ENCODE measurements around the gene PNPLA7.
"Not testable (repeated sequence)": the region's sequence is repeated elsewhere in the genome, so short reads cannot be mapped to it uniquely, and the experiment has no call there.

Gene PNPLA7

GRCh38 chr9:137518661-137519459, 31.3 kb downstream of the PNPLA7 start:
- not testable (repeated sequence) for H3K27ac ChIP-seq (ENCODE audit: low read depth, low read length); H3K4me3 ChIP-seq (ENCODE audit: low read depth in 1 of 5, low read length in 5 of 5); H3K4me1 ChIP-seq (ENCODE audit: control insufficient read depth in 5 of 5, insufficient read depth in 5 of 5, low read length in 5 of 5); H3K9me3 ChIP-seq (ENCODE audit: control insufficient read depth in 5 of 5, low read length in 5 of 5); H3K9ac ChIP-seq (ENCODE audit: low read length in 5 of 5); H3K27me3 ChIP-seq (ENCODE audit: control insufficient read depth in 5 of 5, insufficient read depth in 4 of 5, low read length in 5 of 5)
- H3K36me3 ChIP-seq (ENCODE audit: control insufficient read depth in 5 of 5, insufficient read depth in 5 of 5, low read length in 5 of 5) = peaks cover 0 to 37% (median 22%) of the 10 kb centered on the region in 5 donors

GRCh38 chr9:137516144-137516917, 33.9 kb downstream of the PNPLA7 start:
- H3K27me3 ChIP-seq (ENCODE audit: control insufficient read depth in 5 of 5, insufficient read depth in 4 of 5, low read length in 5 of 5) = no peaks in the 10 kb centered on the region
- H3K36me3 ChIP-seq (ENCODE audit: control insufficient read depth in 5 of 5, insufficient read depth in 5 of 5, low read length in 5 of 5) = peaks cover 0 to 40% (median 21%) of the 10 kb centered on the region in 5 donors

GRCh38 chr9:137515338-137515724, 34.9 kb downstream of the PNPLA7 start:
- H3K27me3 ChIP-seq (ENCODE audit: control insufficient read depth in 5 of 5, insufficient read depth in 4 of 5, low read length in 5 of 5) = no peaks in the 10 kb centered on the region
- H3K4me3 ChIP-seq (ENCODE audit: low read depth in 1 of 5, low read length in 5 of 5) = no peak overlapping the region
- H3K36me3 ChIP-seq (ENCODE audit: control insufficient read depth in 5 of 5, insufficient read depth in 5 of 5, low read length in 5 of 5) = peaks cover 0 to 38% (median 16%) of the 10 kb centered on the region in 5 donors
- H3K9ac ChIP-seq (ENCODE audit: low read length in 5 of 5) = no peak overlapping the region
- no peaks in the 10 kb centered on the region for H3K9me3 ChIP-seq (ENCODE audit: control insufficient read depth in 5 of 5, low read length in 5 of 5)
- no peak overlapping the region for H3K27ac ChIP-seq (ENCODE audit: low read depth, low read length)
- no peaks in the 10 kb centered on the region for H3K4me1 ChIP-seq (ENCODE audit: control insufficient read depth in 5 of 5, insufficient read depth in 5 of 5, low read length in 5 of 5)

More at GRCh38 chr9:137516144-137516917, 33.9 kb downstream of the PNPLA7 start:
- no peak overlapping the region for H3K4me3 ChIP-seq (ENCODE audit: low read depth in 1 of 5, low read length in 5 of 5)
- no peak overlapping the region for H3K27ac ChIP-seq (ENCODE audit: low read depth, low read length)
- no peaks in the 10 kb centered on the region for H3K9me3 ChIP-seq (ENCODE audit: control insufficient read depth in 5 of 5, low read length in 5 of 5)
- no peaks in the 10 kb centered on the region for H3K4me1 ChIP-seq (ENCODE audit: control insufficient read depth in 5 of 5, insufficient read depth in 5 of 5, low read length in 5 of 5)
- no peak overlapping the region for H3K9ac ChIP-seq (ENCODE audit: low read length in 5 of 5)

GRCh38 chr9:137514691-137515337, 35.4 kb downstream of the PNPLA7 start:
- H3K4me3 ChIP-seq (ENCODE audit: low read depth in 1 of 5, low read length in 5 of 5) = no peak overlapping the region
- H3K4me1 ChIP-seq (ENCODE audit: control insufficient read depth in 5 of 5, insufficient read depth in 5 of 5, low read length in 5 of 5) = no peaks in the 10 kb centered on the region
- no peak overlapping the region for H3K9ac ChIP-seq (ENCODE audit: low read length in 5 of 5)
- no peaks in the 10 kb centered on the region for H3K9me3 ChIP-seq (ENCODE audit: control insufficient read depth in 5 of 5, low read length in 5 of 5)
- no peaks in the 10 kb centered on the region for H3K27me3 ChIP-seq (ENCODE audit: control insufficient read depth in 5 of 5, insufficient read depth in 4 of 5, low read length in 5 of 5)
- no peak overlapping the region for H3K27ac ChIP-seq (ENCODE audit: low read depth, low read length)
- H3K36me3 ChIP-seq (ENCODE audit: control insufficient read depth in 5 of 5, insufficient read depth in 5 of 5, low read length in 5 of 5) = peaks cover 0 to 36% (median 15%) of the 10 kb centered on the region in 5 donors

- H3K9ac ChIP-seq (ENCODE audit: low read length in 5 of 5); H3K4me1 ChIP-seq (ENCODE audit: control insufficient read depth in 5 of 5, insufficient read depth in 5 of 5, low read length in 5 of 5); H3K27me3 ChIP-seq (ENCODE audit: control insufficient read depth in 5 of 5, insufficient read depth in 4 of 5, low read length in 5 of 5); H3K27ac ChIP-seq (ENCODE audit: low read depth, low read length); H3K9me3 ChIP-seq (ENCODE audit: control insufficient read depth in 5 of 5, low read length in 5 of 5); H3K4me3 ChIP-seq (ENCODE audit: low read depth in 1 of 5, low read length in 5 of 5): not testable (repeated sequence)
- peaks cover 5 to 35% (median 14%) of the 10 kb centered on the region in 5 donors for H3K36me3 ChIP-seq (ENCODE audit: control insufficient read depth in 5 of 5, insufficient read depth in 5 of 5, low read length in 5 of 5)
These were observed 36.2 kb downstream of the PNPLA7 start for GRCh38 chr9:137513801-137514570.

GRCh38 chr9:137513136-137513535, 37.1 kb downstream of the PNPLA7 start:
- H3K9ac ChIP-seq (ENCODE audit: low read length in 5 of 5); H3K4me1 ChIP-seq (ENCODE audit: control insufficient read depth in 5 of 5, insufficient read depth in 5 of 5, low read length in 5 of 5); H3K27me3 ChIP-seq (ENCODE audit: control insufficient read depth in 5 of 5, insufficient read depth in 4 of 5, low read length in 5 of 5); H3K27ac ChIP-seq (ENCODE audit: low read depth, low read length); H3K9me3 ChIP-seq (ENCODE audit: control insufficient read depth in 5 of 5, low read length in 5 of 5); H3K4me3 ChIP-seq (ENCODE audit: low read depth in 1 of 5, low read length in 5 of 5): not testable (repeated sequence)
- peaks cover 5 to 37% (median 16%) of the 10 kb centered on the region in 5 donors for H3K36me3 ChIP-seq (ENCODE audit: control insufficient read depth in 5 of 5, insufficient read depth in 5 of 5, low read length in 5 of 5)

- Histone ChIP-seq H3K4me3 (ENCODE audit: low read depth in 1 of 5, low read length in 5 of 5) (no peak overlapping the region), H3K9ac (ENCODE audit: low read length in 5 of 5) (no peak overlapping the region), H3K4me1 (ENCODE audit: control insufficient read depth in 5 of 5, insufficient read depth in 5 of 5, low read length in 5 of 5) (no peaks in the 10 kb centered on the region), H3K9me3 (ENCODE audit: control insufficient read depth in 5 of 5, low read length in 5 of 5) (no peaks in the 10 kb centered on the region), H3K27ac (ENCODE audit: low read depth, low read length) (no peak overlapping the region), H3K36me3 (ENCODE audit: control insufficient read depth in 5 of 5, insufficient read depth in 5 of 5, low read length in 5 of 5) (peaks cover 5 to 39% (median 16%) of the 10 kb centered on the region in 5 donors), H3K27me3 (ENCODE audit: control insufficient read depth in 5 of 5, insufficient read depth in 4 of 5, low read length in 5 of 5) (no peaks in the 10 kb centered on the region)
These were observed 38.3 kb downstream of the PNPLA7 start for GRCh38 chr9:137511758-137512463.

GRCh38 chr9:137511126-137511525, 39.1 kb downstream of the PNPLA7 start:
- not testable (repeated sequence) for H3K27me3 ChIP-seq (ENCODE audit: control insufficient read depth in 5 of 5, insufficient read depth in 4 of 5, low read length in 5 of 5); H3K4me1 ChIP-seq (ENCODE audit: control insufficient read depth in 5 of 5, insufficient read depth in 5 of 5, low read length in 5 of 5); H3K9me3 ChIP-seq (ENCODE audit: control insufficient read depth in 5 of 5, low read length in 5 of 5); H3K9ac ChIP-seq (ENCODE audit: low read length in 5 of 5); H3K27ac ChIP-seq (ENCODE audit: low read depth, low read length); H3K4me3 ChIP-seq (ENCODE audit: low read depth in 1 of 5, low read length in 5 of 5)
- H3K36me3 ChIP-seq (ENCODE audit: control insufficient read depth in 5 of 5, insufficient read depth in 5 of 5, low read length in 5 of 5) = peaks cover 5 to 39% (median 16%) of the 10 kb centered on the region in 5 donors

GRCh38 chr9:137509198-137509597, 41.0 kb downstream of the PNPLA7 start:
- Histone ChIP-seq H3K27ac (ENCODE audit: low read depth, low read length) (no peak overlapping the region), H3K4me1 (ENCODE audit: control insufficient read depth in 5 of 5, insufficient read depth in 5 of 5, low read length in 5 of 5) (no peaks in the 10 kb centered on the region), H3K9me3 (ENCODE audit: control insufficient read depth in 5 of 5, low read length in 5 of 5) (no peaks in the 10 kb centered on the region), H3K9ac (ENCODE audit: low read length in 5 of 5) (no peak overlapping the region), H3K4me3 (ENCODE audit: low read depth in 1 of 5, low read length in 5 of 5) (no peak overlapping the region), H3K36me3 (ENCODE audit: control insufficient read depth in 5 of 5, insufficient read depth in 5 of 5, low read length in 5 of 5) (peaks cover 5 to 34% (median 19%) of the 10 kb centered on the region in 5 donors), H3K27me3 (ENCODE audit: control insufficient read depth in 5 of 5, insufficient read depth in 4 of 5, low read length in 5 of 5) (no peaks in the 10 kb centered on the region)
